ENCODE measurements around the gene PITRM1. TPM values are rescaled to one million over a fixed set of nuclear protein-coding genes. Genes with fewer than 3 reads are reported as not detected.

PITRM1 gene
- total and polyA plus RNA-seq, 2 donors (not counting 3 experiments of a cell fraction or from before 2014, with no cell fraction given) = 83.2 to 145 TPM

GRCh38 chr10:3137958-3138726 lies 34.4 kb downstream of the PITRM1 start:
- no peaks in the 10 kb centered on the region for H3K9me1 ChIP-seq (replicated peaks; ENCODE audit: control insufficient read depth, extremely low read depth, insufficient read depth, low read length)
- no peak overlapping the region for H2AFZ ChIP-seq (ENCODE audit: low read depth, low read length)
- no peaks in the 10 kb centered on the region for H3K9me3 ChIP-seq (replicated peaks; ENCODE audit: control insufficient read depth, insufficient read depth, low read length)
- no peak overlapping the region for H3K4me3 ChIP-seq (replicated peaks in 1 of 3; ENCODE audit: insufficient read depth in 1 of 3, low read depth in 1 of 3, low read length in 3 of 3)
- ChIA-PET CTCF (interaction anchor here (0.6 to 2.0 kb wide), 2 partner anchors 17 to 58 kb away, joined by 3 to 5 read pairs; no protein-coding TSS in a partner anchor), POLR2A (interaction anchor here (0.5 kb wide), 1 partner anchor 1566 kb away, joined by 7 read pairs; no protein-coding TSS in a partner anchor)
- H3K27ac ChIP-seq (ENCODE audit: insufficient read depth, low read depth, low read length) = no peak overlapping the region
- TF ChIP-seq POLR2AphosphoS5 (IDR thresholded peaks at IDR 0.05; ENCODE audit: insufficient read depth, low read depth, low read length) (peak; percentile 36), FOS (IDR thresholded peaks at IDR 0.05; ENCODE audit: borderline replicate concordance, insufficient read depth, low read length) (no peak), GATA2 (IDR thresholded peaks at IDR 0.05; ENCODE audit: insufficient read depth, insufficient read length, low read depth, low read length) (no peak), EZH2 (IDR thresholded peaks at IDR 0.05; ENCODE audit: borderline replicate concordance, low read depth, low read length, severe bottlenecking) (no peak), CTCF (IDR thresholded peaks at IDR 0.05; ENCODE audit: extremely low read depth in 1 of 2, insufficient read depth in 1 of 2, low read depth in 1 of 2, low read length in 2 of 2) (no peak), MAX (IDR thresholded peaks at IDR 0.05; ENCODE audit: insufficient read depth, insufficient read length) (no peak), JUN (IDR thresholded peaks at IDR 0.05; ENCODE audit: borderline replicate concordance, insufficient read depth, insufficient read length, low read depth) (no peak), POLR2A (IDR thresholded peaks at IDR 0.05; ENCODE audit: low read depth, low read length) (no peak)
- no peaks in the 10 kb centered on the region for H3K79me2 ChIP-seq (ENCODE audit: control insufficient read depth, insufficient read depth, low read length)
- intact Hi-C loops (cut with micrococcal nuclease) (no loop called here), dilution Hi-C loops (cut with MboI; ENCODE audit: extremely low pct_ligation_motif_present, low sequenced_read_pairs) (no loop called here)
- no peak overlapping the region for H3K4me2 ChIP-seq (ENCODE audit: insufficient read depth, low read length)
- H4K20me1 ChIP-seq (replicated peaks; ENCODE audit: control insufficient read depth, extremely low read depth, insufficient read depth, low read length) = no peaks in the 10 kb centered on the region
- no peak overlapping the region for H3K9ac ChIP-seq (replicated peaks; ENCODE audit: extremely low read depth, insufficient read depth, low read length)
- H3K4me1 ChIP-seq (ENCODE audit: control insufficient read depth, extremely low read depth, insufficient read depth, low read length) = no peaks in the 10 kb centered on the region
- BruUV-seq (replicated peaks) = no TSS peak
- H3K27me3 ChIP-seq (ENCODE audit: control insufficient read depth in 2 of 2, insufficient read depth in 2 of 2, low read length in 2 of 2) = no peaks in the 10 kb centered on the region
- no peak for FAIRE-seq
- peaks cover 31 to 51% of the 10 kb centered on the region in 2 experiments for H3K36me3 ChIP-seq (ENCODE audit: control insufficient read depth in 2 of 2, extremely low read depth in 1 of 2, insufficient read depth in 2 of 2, low read length in 2 of 2)
- DNase-seq (ENCODE audit: low read depth, low spot score) = no peak

All from endothelial cell of umbilical vein (primary cell).